Activated CD4-positive, alpha-beta T cell treated with anti-CD3 and anti-CD28 coated beads for 4 hours (primary cell): ENCODE results near the gene MICB.

Source experiments
- DNase-seq, 2 donors: peaks; one replicate each; pipeline ENCODE4 v3.0.0-alpha.2; 2020

MICB gene

GRCh38 chr6:31510007-31510406 is 12.1 kb downstream of the MICB start:
- no peak for DNase-seq

GRCh38 chr6:31513456-31514165 is 15.7 kb downstream of the MICB start:
- no peak for DNase-seq

- no peak for DNase-seq
Observed at GRCh38 chr6:31521835-31522234, 23.9 kb downstream of the MICB start.

GRCh38 chr6:31525553-31525931 is 27.6 kb downstream of the MICB start:
- DNase-seq = no peak

- DNase-seq = no peak
Observed at GRCh38 chr6:31525932-31526591, 28.1 kb downstream of the MICB start.

GRCh38 chr6:31528307-31528777 is 30.4 kb downstream of the MICB start:
- no peak for DNase-seq

- no peak for DNase-seq
Observed at GRCh38 chr6:31528821-31529328, 30.9 kb downstream of the MICB start, which contains the start of gene MCCD1. Gene MCCD1, plus strand, starts transcription at chr6:31528962. Its CDS starts 53 bp downstream, at chr6:31529015.

GRCh38 chr6:31529329-31530150 is 31.6 kb downstream of the MICB start:
- no peak for DNase-seq

- no peak for DNase-seq
Observed at GRCh38 chr6:31530659-31531058, 32.7 kb downstream of the MICB start.

- DNase-seq = no peak
Observed at GRCh38 chr6:31531162-31531561, 33.2 kb downstream of the MICB start.

- no peak for DNase-seq
Observed at GRCh38 chr6:31531771-31532643, 34.1 kb downstream of the MICB start.

GRCh38 chr6:31532644-31533454 is 34.9 kb downstream of the MICB start:
- no peak for DNase-seq

GRCh38 chr6:31533455-31533841 is 35.5 kb downstream of the MICB start:
- no peak for DNase-seq

GRCh38 chr6:31534011-31534410 is 36.1 kb downstream of the MICB start:
- DNase-seq = no peak

- no peak for DNase-seq
Observed at GRCh38 chr6:31534521-31535040, 36.6 kb downstream of the MICB start.

GRCh38 chr6:31535538-31536324 is 37.8 kb downstream of the MICB start:
- DNase-seq = no peak

GRCh38 chr6:31538805-31539400 is 41.0 kb downstream of the MICB start:
- no peak for DNase-seq

- DNase-seq = no peak
Observed at GRCh38 chr6:31540640-31541039, 42.7 kb downstream of the MICB start.

- peak; percentile 66 to 68 for DNase-seq
Observed at GRCh38 chr6:31541059-31541657, 43.2 kb downstream of the MICB start.
